ENCODE data around the gene DCST1.

DCST1 gene

DNA sequence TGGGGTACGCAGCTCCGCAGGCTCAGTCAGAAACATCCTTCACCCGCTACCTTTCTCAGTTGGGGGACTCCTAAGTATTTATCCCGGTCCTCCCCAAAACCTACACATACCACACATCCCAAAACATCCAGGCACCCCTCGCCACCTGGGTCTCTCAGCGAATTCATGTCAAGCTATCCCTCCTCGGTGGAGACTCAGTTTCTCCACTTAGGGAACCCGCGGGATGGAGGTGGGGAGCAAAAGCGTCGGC, 32.3 kb upstream of the DCST1 start:
- in situ Hi-C loops (cut with MboI; ENCODE audit: low sequenced_read_pairs), result no loop called here

DNA sequence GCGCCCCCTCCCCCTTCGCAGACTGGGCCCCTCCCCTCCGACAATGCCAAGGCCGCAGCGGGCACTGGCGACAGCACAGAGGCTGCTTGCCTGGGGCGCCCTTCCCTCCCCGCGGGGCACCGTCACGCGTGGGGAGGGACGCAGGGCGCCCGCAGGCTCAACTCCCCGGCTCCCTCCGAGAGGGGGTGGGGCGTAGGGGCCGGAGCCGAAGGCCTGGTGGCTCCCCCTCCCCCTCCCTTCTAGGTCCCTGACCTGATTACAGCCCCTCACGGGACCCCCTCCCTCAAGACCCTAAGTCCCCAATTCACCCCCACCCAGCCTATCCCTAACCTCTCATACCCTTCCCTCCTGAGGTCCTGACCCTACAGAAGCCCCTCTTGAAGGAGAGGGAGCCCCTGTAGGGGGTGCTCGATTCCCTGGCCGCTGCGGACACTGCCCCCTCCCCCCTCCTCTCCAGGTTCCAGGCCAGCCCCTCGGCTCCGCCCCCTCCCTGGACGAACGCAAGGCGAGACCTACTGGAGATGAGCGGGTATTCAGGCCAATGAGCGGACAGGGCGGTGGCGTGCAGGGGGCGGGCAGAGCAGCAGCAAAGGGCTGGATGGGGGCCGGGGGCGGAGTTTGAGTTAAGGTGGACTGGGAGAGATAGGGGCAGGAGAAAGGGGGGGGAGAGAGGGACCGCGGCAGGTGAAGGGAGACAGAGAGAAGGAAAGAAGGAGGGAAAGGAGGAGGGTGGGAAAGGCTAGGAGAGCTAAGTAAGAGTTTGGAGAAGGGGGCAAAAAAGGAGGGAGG, 31.8 kb upstream of the DCST1 start:
- in situ Hi-C loops (cut with MboI; ENCODE audit: low sequenced_read_pairs), result no loop called here

DNA sequence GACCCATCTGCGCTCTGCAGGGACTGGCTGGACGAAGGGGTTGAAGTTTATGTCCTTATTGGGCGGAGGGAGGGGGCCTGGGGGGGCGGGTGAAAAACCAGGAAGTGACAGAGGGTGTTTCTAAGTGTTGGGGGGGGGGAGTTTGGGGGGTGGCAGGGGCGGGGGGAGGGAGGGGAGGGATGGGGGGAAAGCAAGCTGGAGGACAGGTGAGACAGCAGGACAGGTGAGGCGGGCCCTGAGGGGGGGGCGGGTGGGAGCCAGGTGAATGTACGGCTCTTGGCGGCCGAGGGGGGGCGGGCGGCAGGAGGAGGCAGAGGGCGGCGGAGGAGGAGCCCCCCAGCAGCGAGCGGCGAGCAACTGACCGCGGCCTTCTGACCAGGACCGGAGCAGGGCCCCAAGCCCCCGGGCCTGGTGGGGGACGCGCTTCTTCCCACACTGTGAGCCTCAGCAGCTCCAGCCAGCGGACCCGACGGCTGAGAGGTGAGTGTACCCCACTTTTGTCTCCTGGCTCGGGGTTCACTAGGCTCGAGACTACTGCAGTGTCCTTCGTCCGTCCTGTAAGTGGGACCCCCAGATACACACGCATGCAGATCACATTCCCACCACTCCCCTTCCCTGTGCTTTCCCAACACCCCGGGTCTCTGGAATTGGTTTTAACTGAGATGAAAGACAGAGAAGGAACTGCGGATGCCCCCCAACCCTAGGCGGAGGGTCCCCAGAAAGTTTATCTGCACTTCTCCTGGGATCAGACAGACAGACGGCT, 31.0 kb upstream of the DCST1 start, which contains the start of gene ZBTB7B:
TSS of gene ZBTB7B (plus strand) at position 339 of the 763 bp plus-strand sequence. CDS start 11,859 bp downstream, outside the sequence.
- in situ Hi-C loops (cut with MboI; ENCODE audit: low sequenced_read_pairs), result no loop called here

DNA sequence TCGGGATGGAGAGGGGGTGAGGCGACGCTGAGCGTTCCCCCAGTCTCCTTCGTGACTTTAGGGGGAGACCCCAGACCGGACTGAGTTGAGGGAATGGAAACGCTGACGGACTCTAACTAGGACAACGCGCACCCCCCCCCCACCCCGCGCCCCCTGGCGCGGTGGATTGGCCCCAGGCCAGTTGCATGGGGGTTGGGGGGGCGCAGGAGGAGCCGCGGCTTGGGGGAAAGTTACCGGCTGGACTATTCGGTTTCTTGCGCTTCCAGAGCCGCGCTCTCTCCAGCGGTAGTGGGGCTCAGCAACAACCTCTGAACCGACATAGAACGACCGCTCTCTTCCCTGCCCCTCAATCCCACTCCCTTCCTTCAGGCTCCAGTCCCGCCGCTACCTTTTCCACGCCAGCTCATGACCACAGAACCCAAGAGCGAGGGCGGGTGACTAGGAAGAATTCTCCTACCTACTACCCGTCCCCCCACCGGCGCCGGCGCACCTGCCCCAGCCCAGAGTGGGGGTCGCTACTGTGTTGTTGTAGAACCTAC, 30.3 kb upstream of the DCST1 start:
- in situ Hi-C loops (cut with MboI; ENCODE audit: low sequenced_read_pairs), result no loop called here

DNA sequence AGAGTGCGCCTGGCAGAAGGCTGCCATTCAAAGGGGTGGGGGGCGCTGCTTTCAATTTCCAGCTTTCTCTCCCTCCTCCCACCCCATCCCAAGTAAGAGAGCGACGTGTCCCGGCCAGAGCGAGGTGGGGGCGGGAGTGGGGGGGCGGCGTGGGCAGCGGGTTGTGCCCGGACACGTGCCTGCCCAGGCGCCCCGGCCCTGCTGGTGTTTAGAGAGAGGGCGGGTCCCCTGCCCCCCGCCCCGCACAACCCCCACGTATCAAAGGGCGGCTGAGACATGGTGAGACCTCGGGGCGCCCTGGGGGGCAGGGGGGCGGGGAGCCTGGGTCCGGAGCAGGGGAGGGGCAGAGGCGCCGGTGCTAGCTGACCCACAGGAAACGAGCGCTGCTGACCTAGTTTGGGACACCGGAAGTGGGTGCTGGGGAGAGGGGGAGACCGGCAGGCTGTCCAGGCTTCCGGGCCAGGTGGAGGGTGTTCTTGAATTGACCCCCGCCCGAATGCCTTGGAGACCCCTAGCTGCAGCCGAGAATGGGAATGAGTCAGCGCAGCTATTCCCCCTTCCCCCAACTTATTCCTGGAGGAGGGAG, 29.8 kb upstream of the DCST1 start:
- in situ Hi-C loops (cut with MboI; ENCODE audit: low sequenced_read_pairs), result no loop called here

DNA sequence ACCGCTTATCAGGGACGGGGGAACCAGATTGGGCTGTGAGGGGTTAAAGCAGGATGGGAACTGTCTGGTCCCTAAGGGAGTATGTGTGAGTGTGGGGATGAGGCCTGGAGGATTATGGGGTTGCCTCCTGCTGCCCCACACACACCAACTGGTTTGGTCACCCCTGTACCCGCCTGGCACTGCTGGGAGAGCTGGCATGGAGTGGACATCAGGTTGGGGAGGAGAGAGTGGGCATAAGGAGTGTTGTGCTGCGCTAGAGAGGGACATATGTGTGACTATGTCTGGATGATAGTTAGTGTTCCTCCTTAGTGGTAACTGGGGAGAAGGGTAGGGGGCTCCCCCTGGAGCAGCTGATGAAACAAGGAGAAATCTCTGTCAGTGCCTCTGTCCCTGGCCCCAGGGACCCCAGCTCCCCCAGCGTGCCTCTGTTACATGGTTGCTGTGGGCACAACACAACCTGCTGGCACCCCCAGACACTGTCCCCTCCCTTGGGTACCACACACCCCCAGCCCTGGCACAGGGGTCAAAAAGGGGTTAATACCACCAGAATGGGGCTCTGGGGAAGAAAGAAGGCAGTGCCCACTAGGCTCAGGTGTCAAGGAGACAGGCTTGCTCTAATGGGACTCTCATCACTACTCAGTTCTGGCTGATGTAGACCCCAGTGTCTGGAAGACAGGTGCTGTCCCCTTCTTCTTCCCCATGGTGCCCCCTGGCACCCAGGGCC, 29.1 kb upstream of the DCST1 start:
- in situ Hi-C loops (cut with MboI; ENCODE audit: low sequenced_read_pairs), result no loop called here

DNA sequence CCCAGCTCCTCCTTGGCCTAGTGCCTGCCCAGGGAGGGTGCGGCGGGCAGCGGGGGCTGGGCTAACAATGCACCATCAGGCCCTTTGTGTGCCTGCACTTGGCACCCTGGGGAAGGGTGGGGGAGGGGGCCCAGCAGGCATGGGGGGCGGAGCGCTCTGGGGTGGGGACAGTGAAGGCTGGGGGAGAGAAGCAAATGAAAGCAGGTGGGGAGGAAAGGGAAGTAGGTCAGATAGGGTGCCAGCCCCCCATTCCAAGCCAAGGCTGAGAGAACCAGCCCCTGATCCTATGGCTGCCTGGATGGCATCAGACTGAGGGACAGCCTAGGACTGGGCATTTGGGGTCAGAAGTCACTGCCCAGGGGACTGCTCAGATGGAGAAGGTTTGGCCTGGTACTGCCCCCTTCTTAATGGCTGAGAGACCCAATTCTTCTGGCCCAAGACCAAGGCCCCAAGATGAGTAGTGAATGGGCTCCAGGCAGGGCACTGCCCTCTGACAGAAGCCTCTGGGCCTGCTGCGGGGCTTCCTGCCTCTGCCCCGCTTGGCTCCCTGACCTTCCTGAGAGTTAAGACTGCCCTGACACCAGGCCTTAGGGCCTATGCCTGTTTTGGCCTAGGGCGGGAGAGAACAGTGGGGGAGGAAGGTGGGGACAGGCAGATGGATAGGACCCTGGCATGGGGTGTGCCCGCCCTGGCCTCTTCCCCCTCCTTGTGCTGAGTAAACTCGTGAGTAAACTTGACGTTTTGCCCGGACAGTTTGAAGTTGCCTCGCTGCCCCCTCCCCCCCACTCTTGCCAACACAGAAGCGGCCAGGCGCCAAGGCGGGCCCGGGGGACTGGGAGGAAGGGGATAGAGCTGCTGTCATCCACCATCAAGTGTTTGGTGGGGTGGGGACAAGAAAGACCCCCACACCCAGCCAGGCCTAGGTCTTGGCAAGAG, 28.3 kb upstream of the DCST1 start:
- in situ Hi-C loops (cut with MboI; ENCODE audit: low sequenced_read_pairs), result no loop called here

DNA sequence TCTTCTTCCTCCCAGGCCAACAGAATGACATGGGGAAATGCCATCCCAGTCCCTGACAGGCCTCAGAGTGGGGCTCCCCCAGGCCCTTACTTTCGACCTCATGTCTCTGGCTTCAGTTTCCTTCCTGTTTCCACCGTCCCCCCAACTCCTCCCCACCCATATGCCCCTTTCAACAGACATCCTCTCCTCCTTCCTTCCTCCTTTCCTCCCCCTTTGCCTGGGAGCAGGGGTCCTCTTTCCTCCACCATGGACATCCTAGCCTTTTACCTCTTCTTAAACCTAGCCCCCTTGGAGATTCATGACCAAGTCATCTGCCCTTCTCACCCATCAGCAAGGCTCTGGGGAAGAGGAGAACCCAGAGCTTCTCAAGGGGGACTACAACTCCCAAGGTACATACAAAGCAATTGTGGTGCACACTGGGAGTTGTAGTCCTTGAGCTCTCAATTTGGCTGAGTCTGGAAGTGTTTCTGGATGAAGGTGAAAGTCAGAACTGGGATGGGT, 27.0 kb upstream of the DCST1 start:
- in situ Hi-C loops (cut with MboI; ENCODE audit: low sequenced_read_pairs), result no loop called here

DNA sequence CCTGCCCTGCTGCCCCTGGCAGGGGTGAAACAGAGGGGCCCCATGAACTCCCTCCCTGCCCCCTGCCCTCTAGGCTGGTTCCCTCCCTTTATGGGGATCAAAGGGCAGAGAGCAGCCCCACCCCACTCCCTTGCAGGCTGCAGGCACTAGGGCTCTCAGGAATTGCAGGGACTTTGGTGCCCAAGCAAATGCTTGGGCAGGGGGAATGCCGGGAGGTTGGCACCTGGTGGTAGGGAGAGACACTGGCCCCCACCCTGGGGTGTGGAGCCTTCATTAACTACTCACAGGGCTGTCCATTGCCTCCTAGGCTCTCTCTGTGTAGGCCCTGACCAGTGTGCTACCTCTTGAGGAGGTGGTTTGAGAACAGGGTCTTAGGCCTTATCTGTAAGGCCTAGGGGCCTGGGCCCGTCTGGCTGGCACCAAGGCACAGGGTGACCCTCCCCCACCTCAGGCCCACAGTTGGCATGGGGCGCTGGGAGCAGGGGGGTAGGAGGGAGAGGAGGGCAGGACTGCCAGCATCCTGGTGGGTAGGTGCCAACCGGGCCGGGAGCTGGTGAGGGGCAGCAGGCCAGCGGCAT, 26.3 kb upstream of the DCST1 start:
- in situ Hi-C loops (cut with MboI; ENCODE audit: low sequenced_read_pairs), result no loop called here

DNA sequence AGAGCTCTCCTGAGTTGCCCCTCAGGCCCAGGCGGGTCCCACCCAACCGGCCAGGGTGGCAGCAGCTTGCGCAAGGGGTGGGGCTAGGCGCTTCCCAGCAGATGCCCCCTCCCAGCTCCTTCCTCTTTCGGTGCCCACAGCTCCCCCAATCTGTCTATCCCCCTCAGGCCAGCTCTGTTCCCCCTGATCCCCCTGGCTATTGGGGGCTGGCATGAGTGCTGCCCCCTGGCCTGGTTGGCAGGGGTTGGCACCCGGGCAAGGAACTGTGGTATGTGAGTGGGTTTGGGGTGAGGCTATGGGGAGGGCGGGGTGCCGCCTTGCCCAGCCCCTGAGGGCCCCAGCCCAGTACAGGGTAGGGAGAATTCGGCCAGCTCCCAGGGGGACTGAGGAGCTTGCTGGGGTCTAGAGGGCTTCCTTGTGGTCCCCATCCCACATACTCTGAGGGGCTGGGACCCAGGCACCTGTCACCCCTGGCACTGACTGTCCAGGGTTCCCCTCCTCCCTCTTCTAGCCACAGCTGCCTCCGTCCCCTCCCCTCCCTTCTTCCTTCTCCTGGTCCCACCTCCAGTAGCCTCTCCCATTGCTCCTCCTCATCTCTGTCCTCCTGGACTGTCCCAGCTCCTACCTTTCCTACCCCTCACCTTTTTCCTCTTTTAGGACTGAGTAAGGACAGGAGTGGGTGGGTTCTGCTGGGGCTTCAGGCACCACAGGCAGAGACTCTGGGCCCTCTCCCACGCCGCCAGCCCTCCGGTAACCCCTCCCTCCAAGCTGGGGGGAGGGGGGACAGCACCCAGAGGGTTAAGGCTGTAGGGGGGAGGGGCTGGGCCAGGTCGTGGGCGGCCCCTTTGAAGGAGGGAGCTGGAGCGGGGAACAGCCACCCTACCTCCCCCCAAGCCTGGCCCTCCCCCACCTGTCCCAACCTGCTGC, 25.3 kb upstream of the DCST1 start:
- in situ Hi-C loops (cut with MboI; ENCODE audit: low sequenced_read_pairs), result no loop called here

DNA sequence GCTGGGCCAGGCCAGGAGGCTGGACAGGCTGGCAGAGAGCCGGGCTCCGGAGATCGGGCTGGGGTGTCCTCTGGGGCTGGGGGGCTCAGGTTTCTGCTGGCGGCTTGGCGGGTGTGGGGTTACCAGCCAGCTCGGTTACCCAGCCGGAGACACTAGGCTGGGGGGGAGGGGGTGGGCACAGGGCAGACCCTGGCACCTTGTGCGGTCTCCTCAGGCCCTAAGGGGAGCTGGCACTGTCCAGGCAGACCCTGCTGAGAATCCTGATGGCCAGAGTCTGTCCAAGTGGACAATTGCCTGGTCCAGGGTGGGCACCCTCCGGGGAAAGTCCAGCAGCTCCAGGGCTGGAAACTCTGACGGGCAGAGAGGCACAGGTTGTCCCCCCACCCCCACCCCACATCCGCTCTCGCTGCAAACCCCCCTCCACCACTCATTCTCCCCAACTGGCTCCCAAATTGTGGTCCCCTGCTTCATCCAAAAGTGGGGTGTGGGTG, 24.4 kb upstream of the DCST1 start:
- in situ Hi-C loops (cut with MboI; ENCODE audit: low sequenced_read_pairs), result no loop called here

DNA sequence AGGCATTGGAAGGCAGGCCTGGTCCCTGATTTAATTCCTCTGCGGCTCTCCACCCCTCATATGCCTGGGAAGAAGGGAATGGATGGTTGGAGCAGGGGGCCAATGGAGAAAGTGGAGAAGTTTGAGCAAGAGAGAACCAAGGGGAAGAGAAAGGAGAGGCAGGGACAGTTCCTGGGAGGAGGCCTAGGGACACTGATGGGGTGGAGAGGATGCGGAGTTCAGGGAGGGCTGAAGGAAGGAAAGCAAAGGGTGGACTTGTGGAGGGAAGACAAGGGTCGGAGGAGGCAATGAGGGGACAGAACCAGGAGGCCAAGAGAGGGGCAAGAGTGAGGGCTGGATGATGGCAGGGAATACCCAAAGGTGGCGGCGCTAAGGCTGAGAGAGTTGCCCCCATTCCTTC, 23.9 kb upstream of the DCST1 start:
- in situ Hi-C loops (cut with MboI; ENCODE audit: low sequenced_read_pairs), result no loop called here

DNA sequence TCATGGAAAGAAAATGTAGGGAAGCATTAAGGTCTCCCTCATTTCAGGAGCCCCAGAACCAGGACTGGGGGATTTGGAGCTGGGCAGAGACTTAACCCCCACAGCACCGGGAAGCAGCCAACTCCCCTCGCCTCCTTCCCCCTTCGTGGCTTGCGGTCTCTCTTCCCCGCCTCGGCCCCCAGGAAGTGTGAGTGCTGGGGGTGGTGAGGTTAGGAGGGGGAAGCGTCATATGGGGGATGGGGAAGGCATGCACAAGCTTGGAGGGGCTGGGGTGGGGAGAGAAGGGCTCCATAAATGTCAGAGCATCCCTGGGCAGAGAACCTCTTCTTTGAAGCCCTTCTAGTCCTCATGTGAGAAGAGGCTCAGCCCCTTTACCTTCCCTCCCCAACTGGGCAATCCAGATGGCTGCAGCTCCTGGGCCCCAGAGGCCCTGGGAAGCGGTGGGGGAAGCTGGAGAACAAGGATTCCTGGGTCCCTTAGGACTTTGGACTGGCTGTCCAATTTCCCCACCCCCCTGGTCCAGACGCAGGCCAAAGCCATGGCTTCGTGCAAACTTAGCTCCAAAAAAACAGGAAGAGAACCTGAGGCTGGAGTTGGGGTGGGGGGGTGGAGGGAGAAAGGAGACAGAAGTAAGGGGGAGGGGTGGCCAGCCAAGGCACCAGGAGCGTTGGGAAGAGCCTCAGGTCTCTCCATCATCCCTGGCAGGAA, 23.3 kb upstream of the DCST1 start:
- in situ Hi-C loops (cut with MboI; ENCODE audit: low sequenced_read_pairs), result no loop called here

DNA sequence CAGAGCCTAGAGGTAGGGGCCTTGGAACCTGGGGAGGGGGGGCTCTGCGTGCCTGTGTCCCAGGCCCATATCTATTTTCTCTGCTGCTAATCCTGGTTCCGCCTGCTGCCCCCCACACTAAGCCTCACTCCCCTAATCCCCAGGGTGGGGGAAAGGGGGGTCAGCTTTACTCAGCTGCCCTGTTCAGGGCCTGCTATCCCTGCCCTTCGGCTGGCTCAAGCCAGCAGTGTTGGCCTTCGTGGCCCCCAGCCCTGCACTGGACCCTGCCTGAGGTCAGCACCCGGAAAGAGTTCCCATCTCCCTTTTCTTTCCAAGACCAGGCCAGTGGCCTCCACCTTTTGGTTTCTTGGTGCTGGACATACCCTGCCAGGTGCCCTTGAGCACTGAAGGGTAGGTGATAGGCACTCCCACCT, 22.6 kb upstream of the DCST1 start:
- in situ Hi-C loops (cut with MboI; ENCODE audit: low sequenced_read_pairs), result no loop called here

DNA sequence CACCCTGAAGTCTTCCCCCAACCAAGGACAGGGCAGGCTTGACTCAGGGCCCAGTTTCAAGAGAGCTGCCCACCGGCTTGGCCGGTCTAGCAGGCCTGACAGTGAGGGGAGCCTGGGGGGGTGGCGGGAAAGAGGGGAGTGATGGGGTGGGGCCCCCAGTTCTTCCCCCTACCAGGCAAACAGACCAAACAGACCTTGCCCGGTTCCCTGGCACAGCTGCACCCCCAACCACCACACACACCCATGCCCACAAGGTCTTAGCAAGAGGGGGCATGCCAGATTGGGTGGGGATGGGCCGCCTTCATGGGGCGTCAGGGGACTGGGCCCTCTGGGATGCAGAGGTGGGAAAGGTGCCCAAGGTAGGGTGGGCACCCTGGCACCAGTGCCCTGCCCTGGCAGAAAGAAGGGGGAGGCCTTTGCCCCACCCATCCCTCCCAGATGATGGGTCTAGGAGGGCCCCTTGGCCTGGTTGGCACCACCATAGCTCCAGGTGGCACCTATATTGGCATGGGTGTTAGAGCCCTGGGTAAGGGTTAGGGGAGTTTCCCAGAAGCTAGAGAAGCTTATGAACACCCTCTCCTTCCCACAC, 22.1 kb upstream of the DCST1 start:
- in situ Hi-C loops (cut with MboI; ENCODE audit: low sequenced_read_pairs), result no loop called here

DNA sequence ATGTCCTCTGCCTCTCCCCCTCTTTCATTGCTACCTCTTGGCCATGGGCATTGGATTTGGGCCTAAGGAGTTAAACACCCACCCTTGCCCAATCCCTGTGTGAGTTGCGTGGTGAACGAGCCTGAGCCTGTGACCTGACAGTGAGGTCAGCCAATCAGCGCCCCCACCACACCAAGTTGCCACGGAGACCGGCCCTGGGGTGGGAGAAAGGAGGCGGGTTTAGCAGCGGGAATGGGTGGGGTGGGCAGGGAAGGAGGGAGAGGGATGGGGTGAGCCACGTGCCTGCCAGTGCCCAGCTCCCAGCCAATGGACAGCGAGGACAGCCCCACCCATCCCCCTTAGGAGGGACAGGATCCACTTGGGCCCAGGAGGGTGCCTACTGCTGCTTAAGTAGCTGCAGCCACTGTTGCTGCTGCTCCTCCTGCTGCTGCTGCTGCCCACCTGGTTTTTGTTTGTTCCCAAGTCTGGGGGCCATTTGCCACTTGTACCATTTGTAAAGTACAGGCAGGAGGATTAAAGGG, 21.5 kb upstream of the DCST1 start:
- in situ Hi-C loops (cut with MboI; ENCODE audit: low sequenced_read_pairs), result no loop called here

Data from HL-60/S4 treated with phorbol 12-myristate 13-acetate at 8.2 ng/mL for 4 days and 3 days (cell line).